GM21526 (cell line): ENCODE measurements around the gene TRMT44.
"Not testable (repeated sequence)": the region's sequence is repeated elsewhere in the genome, so short reads cannot be mapped to it uniquely, and the experiment has no call there.

ENCODE experiments used
- ATAC-seq: cut with Tn5 transposase; IDR thresholded peaks from one replicate; pipeline ENCODE4 v1.9.1; 2021; ENCODE audit warnings: moderate library complexity; ENCODE audit not compliant: unreplicated experiment, low FRiP score

The TRMT44 gene

DNA sequence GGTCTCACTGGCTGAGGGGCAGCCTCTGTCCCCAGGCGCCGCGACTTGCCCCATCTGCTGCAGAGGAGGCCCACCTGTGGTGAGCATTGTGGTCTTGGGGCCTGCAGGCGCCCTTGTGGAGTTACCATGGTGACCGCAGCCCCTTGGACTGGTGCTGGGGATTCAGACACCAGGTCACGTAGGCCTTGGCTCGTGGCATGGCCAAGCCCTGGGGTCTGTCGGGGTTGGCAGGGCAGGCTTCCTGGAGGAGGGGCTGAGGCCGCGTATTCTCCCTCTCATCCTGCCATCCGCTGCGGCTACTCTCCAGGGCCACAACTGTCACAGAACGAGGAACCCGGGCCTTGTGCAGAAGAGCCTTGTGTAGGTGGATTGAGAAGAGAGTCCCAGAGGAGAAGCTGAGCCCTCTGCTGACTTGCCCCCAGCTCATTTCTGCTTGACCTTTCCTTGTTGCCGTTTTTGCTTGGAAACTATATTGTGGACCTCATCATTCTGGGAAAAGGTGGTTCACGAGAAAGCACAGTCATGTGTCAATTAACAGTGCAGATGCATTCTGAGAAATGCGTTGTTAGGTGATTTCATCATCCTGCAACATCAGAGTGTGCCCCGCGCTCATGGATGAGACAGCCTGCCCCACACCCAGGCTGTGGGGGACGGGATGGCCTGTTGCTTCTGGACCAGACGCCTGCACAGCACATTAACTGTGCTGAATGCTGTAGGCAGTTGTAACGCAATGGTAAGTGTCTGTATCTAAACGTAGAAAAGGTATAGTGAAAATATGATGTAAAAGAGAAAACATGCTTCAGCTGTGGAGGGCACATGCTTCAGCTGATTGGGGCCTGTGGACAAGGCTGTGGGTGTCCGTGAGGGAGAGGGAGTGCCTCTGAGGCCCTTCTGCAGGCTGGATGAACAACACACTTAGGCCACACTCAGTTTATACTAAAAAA lies 38.5 kb downstream of the TRMT44 start:
- no peak for ATAC-seq

DNA sequence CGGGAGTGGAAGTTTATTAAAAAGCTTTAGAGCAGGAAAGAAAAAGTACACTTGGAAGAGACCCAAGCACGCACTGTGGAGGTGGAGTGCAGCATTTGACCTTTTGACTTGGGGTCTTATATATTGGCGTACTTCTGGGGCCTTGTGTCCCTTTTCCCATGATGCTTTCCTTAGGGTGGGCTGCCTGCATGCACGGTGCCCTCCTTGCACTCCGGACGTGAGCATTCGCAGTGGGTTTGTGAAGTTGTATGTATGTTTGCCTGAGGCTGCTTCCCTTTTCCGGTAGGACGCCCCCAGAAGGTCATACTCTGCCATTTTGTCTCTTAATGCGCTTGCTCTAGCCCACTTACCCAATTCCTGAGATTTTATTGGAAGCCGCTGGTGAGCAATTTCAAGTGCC lies 39.6 kb downstream of the TRMT44 start:
- ATAC-seq: no peak

DNA sequence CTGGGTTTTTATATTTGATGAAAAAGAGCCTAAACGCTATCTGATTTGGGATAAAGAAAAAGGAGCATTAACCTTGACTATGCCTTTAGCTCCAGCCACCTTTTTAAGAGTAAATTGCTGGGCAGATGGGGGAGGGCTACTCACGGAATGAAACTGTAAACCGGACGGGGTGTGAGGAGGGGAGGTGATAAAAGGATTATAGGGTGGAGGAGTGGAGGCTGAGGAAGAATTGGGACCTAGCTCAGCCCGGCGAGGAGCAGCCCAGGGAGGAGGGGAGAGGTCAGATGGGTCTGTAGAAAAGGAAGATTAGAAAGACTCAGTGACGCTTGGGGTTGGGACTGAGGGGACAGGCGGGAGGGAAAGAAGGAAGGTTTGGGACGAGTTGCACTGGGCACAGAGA lies 46.1 kb downstream of the TRMT44 start:
- not testable (repeated sequence) for ATAC-seq

DNA sequence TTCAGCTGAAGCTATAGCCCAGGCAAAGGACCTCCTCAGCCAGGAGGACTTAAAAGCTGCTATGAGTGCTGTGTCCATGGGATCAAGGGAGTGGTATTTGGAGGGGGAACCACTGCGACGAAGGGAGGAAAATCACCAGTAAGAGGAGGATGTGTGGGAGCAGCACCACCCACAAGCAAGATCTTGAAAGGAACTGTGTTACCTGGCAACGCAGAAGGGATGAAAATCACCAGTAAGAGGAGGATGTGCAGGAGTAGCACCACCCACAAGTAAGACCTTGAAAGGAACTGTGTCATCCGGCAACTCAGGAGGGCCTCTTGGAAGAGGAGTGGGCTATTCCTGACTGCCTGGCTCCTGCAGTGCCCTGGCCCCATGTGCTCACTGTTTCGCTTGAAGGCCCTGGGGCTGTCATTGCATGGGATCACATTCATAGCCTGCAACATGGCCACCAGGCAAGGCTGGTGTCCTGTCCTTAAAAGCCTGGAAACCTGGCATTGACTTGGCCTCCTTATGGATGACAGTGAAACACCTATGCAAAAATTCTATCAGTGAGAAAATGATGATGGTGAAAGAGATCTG lies 48.3 kb downstream of the TRMT44 start:
- no peak for ATAC-seq

DNA sequence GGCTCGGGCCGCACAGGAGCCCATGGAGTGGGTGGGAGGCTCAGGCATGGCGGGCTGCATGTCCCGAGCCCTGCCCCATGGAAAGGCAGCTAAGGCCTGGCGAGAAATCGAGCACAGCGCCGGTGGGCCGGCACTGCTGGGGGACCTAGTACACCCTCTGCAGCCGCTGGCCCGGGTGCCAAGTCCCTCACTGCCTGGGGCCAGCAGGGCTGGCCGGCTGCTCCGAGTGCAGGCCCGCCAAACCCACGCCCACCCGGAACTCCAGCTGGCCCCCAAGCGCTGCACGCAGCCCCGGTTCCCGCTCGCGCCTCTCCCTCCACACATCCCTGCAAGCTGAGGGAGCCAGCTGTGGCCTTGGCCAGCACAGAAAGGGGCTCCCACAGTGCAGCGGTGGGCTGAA lies 50.9 kb downstream of the TRMT44 start:
- not testable (repeated sequence) for ATAC-seq

- ATAC-seq: no peak
These were observed 51.6 kb downstream of the TRMT44 start for GRCh38 chr4:8492174-8492573.

- no peak for ATAC-seq
These were observed 52.9 kb downstream of the TRMT44 start for GRCh38 chr4:8493484-8493883.

- ATAC-seq: no peak
These were observed 53.6 kb downstream of the TRMT44 start for GRCh38 chr4:8494218-8494617.

DNA sequence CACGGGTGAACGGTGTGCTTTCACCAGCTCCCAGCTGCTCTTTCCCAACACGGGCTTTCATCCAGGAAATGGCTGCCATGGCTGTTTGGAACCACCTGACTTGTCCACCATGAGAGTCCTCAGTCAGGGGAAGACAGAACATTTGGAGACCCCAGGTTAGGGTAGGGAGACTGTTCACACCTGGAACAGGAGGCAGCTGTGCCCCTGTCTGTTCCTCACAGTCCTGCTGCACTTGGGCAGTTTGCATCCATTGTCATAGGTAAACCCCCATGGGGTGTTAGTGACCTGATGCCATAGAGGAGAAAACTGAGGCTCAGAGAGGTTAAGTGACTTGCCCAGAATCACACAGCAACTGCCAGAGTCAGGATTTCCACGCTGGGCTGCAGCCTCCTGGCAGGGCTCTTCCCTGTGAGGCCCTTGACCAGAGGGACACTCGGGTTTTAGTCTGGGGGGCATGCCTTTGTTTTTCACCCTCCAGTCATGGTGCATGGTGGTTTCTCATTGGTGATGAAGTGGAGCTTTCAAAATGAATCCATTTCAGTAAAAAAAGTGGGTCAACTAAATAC lies 54.5 kb downstream of the TRMT44 start:
- no peak for ATAC-seq

GRCh38 chr4:8495803-8496202 lies 55.2 kb downstream of the TRMT44 start:
- no peak for ATAC-seq

- ATAC-seq: no peak
These were observed 57.2 kb downstream of the TRMT44 start for GRCh38 chr4:8497762-8498161.

DNA sequence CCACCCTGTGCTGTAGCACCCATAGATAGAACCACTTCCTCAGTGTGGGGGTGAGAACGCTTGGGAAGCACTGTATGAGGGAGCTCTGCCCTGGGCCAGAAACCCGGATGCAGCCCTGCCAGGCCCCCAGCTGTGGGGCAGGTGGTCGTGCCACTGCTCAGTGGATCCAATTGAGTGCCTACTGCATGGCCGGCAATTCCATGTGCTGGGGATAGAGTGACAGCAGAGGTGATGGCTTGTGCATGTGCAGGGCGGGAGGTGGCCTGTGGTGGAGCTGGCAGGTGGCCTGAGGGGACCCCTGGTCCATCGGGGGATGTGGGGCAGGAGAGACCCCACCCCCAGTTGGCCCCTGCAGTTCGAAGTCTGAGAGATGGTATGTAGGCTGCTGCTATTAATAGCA lies 60.4 kb downstream of the TRMT44 start:
- ATAC-seq: no peak

- ATAC-seq: no peak
These were observed 61.2 kb downstream of the TRMT44 start for GRCh38 chr4:8501781-8502180.

DNA sequence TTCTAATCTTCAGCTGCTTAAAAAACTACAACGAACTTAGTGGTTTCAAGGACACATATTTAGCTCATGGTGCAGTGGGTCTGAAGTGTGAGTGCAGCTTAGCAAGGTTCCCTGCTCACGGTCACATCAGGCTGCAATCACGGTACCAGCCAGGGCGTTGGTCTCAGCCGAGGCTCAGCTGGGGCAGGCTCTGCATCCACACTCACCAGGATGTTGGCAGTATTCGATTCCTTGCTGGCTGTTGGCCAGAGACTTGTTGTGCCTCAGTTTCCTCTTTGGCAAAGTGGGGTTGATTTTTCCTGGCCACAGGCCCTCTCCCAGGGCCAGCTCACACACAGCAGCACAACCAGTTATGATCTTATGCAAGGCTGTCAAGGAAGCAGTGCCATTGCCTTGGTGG lies 61.8 kb downstream of the TRMT44 start:
- no peak for ATAC-seq

DNA sequence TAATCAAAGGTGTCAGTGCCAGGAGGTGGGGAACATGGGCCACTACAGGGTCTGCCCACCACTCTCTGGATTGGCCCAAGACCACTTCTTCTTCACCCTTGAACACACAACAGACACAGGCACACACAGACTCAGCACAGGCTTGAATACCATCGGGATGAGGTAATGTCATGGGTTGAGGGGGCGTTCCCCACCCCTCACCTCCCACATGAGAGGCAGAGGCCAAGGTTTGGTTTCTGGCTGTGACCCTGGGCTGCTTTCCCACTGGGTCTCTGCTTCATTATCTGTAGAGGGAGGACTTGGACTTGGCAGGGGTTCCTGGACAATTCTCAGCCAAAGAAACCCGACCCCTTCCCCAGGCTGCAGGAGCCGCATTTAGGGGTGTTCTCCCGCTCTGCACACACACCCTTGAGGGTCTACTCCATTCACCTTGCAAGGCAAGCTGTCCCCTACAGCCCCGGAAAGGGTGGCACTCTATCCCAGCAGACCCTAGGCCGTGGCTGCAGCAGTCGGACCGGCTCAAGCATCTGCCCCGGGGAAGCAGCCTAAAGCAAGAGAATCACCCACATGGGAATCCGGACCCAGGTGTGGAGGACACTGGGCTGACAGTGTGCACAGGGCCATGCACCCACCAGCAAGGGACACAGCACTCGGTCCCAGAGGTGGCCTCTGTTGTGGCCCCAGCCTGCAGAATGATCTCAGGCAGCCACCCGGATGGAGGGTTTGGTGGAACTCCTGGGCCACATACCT lies 62.4 kb downstream of the TRMT44 start:
- ATAC-seq: no peak

GRCh38 chr4:8503801-8504200 lies 63.2 kb downstream of the TRMT44 start:
- no peak for ATAC-seq

- ATAC-seq: no peak
These were observed 63.9 kb downstream of the TRMT44 start for GRCh38 chr4:8504279-8505007.

GRCh38 chr4:8505229-8505628 lies 64.7 kb downstream of the TRMT44 start:
- ATAC-seq: no peak

GRCh38 chr4:8506006-8506372 lies 65.4 kb downstream of the TRMT44 start:
- no peak for ATAC-seq

GRCh38 chr4:8506373-8507195 lies 66.0 kb downstream of the TRMT44 start:
- ATAC-seq: no peak
